NT2/D1 (cell line): ENCODE results near the gene BEGAIN.

Source experiments
- SUZ12 ChIP-seq: IDR thresholded peaks from 2 replicates; pipeline ENCODE4 v1.6.1; 2011; ENCODE audit not compliant: insufficient read length, insufficient read depth; ENCODE audit errors: extremely low read depth
- YY1 ChIP-seq: IDR thresholded peaks from 2 replicates; pipeline ENCODE4 v1.6.1; 2011; ENCODE audit not compliant: insufficient read length, insufficient read depth
- ZNF274 ChIP-seq: IDR thresholded peaks from 2 replicates; pipeline ENCODE4 v1.6.1; 2011; ENCODE audit warnings: mild to moderate bottlenecking, low read depth, low read length

DNA sequence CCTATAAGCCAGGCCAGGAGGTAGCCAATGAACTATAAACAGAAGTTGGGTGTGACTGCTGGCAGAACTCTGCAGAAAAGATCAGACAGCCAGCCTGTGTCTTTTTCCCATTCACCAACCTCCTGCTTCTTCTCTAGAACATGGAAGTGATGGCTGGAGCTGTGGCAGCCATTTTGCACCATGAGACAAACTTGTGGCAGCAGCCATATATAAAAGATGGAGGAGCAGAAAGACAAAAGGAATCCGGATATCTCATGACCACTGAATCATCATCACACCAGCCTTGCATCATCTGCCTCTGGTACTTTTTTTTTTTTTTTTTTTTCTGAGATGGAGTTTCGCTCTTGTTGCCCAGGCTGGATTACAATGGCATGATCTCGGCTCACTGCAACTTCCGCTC lies 8.7 kb downstream of the BEGAIN start:
- no peak for TF ChIP-seq SUZ12
- TF ChIP-seq YY1, result no peak
- no peak for TF ChIP-seq ZNF274
